Measurements from ENCODE around the gene FZD10. TPM values are rescaled to one million over a fixed set of nuclear protein-coding genes. Genes with fewer than 3 reads are reported as not detected.

FZD10 gene
- total RNA-seq, 2 experiments from 2014 or later: not detected

DNA sequence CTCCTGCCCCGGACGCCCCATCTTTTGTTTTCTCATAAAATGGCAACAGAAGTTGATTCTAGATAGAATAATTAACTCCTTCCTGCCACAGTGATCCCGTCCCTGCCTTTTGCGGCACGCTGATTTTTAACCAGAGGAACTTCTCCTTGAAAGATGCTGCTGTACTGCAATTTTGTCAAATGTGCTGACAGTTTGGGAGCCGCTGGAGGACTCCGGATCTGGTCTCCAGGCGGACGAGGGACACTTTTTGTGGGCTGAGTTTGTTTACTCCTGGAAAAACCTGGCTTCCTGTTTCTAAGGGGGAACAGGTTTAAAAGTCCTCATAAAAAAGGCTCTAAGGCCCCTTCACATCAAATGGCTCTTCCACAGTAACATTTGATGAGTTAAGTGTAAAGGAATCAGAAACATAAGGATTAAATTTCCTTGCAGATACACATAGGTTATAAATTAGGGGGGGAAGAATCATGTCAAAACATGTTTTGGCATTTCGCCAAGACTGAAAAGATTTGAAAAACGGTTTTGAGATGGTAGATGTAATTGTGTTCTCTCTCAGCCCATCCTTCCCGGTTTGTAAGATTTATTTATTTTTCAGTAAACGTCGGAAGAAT, 15.5 kb downstream of the FZD10 start:
- Mint-ChIP-seq H3K9me3 (peaks cover 9% of the 10 kb centered on the region), H3K4me1 (no peaks in the 10 kb centered on the region), H3K4me3 (no peak overlapping the region), H3K27me3 (peaks cover 55% of the 10 kb centered on the region), H3K36me3 (no peaks in the 10 kb centered on the region), H3K27ac (no peak overlapping the region)
- DNase-seq: no peak

DNA sequence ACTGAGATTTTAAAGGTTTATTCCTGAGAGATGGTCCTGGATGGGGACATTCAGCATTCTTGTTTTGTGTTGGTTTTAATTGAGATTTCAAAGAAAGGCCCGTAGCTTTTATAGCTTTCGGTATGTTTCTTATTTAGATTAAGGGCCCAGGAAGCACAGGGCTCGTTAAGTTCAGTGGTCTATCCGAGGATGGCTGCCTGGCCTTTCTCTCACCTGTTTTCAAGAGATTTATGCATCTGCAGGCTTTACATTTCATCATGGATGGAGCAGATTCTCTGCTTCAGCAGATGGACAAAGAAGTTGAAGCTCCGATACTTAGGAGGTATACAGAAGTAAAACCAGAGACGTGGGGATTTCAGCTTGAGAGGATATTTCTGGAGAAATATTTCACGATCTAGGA, 16.0 kb downstream of the FZD10 start:
- H3K36me3 Mint-ChIP-seq: no peaks in the 10 kb centered on the region
- peaks cover 10% of the 10 kb centered on the region for H3K9me3 Mint-ChIP-seq
- no peaks in the 10 kb centered on the region for H3K4me1 Mint-ChIP-seq
- DNase-seq: no peak
- H3K27ac Mint-ChIP-seq: no peak overlapping the region
- H3K27me3 Mint-ChIP-seq: peaks cover 52% of the 10 kb centered on the region
- H3K4me3 Mint-ChIP-seq: no peak overlapping the region

DNA sequence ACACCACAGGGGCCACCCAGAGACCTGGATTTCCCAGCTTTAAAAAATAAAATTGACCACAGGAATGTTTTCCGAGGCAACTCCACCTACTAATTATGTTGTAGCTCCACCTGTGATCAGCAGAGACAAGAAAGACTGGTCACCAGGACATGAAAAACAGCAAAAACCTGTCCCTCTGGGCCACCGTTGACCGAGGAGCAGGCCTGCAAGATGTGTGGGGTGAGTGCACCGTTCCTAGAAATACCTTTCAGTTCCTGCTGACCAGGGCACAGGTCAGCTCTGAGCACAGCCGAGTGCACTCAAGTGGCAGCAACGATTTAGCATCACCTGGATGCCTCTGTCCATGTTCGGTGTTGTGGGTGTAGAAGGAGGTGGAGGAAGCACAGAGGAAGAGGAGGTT, 16.9 kb downstream of the FZD10 start:
- H3K4me3 Mint-ChIP-seq: no peak overlapping the region
- no peak overlapping the region for H3K27ac Mint-ChIP-seq
- no peaks in the 10 kb centered on the region for H3K4me1 Mint-ChIP-seq
- no peak for DNase-seq
- H3K36me3 Mint-ChIP-seq: no peaks in the 10 kb centered on the region
- peaks cover 10% of the 10 kb centered on the region for H3K9me3 Mint-ChIP-seq
- H3K27me3 Mint-ChIP-seq: peaks cover 51% of the 10 kb centered on the region

DNA sequence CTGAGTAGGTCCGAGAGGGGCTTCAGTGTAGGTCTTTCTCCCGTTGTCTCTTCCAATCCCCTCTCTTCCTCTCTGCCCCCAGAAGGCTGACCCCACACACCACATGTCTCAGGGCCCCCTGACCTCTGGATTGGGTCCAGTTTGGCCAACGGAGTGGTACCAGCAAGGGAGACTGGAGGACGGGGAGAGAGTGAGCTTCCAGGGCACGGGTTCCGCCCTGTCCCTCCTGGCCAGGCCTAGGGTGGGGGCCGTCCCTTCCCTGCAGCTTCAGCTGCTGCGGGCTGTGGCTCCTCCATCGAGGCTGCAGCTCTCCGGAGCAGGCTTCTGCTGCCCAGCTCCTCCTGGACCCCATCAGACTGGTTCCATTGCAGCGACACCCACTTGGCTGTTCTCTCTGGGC, 17.4 kb downstream of the FZD10 start:
- H3K27me3 Mint-ChIP-seq: peaks cover 51% of the 10 kb centered on the region
- H3K27ac Mint-ChIP-seq: no peak overlapping the region
- H3K4me3 Mint-ChIP-seq: no peak overlapping the region
- no peaks in the 10 kb centered on the region for H3K4me1 Mint-ChIP-seq
- H3K9me3 Mint-ChIP-seq: peaks cover 10% of the 10 kb centered on the region
- DNase-seq: no peak
- H3K36me3 Mint-ChIP-seq: no peaks in the 10 kb centered on the region

DNA sequence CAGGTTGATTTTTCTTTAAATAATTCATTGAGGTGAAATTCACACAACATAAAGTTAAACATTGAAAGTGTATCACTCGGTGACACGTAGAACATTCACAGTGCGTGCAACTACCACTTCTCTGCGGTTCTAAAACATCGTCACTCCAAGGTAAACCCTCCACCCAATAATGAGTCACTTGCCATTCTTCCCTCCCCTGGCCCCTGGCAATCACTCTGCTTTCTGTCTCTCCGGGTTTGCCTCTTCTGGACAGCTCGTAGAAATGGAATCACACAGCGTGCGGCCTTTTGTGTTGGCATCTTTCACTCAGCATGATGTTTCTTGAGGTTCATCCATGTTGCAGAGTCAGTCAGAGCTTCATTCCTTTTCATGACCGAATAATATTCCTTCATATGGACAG, 18.9 kb downstream of the FZD10 start:
- H3K36me3 Mint-ChIP-seq: no peaks in the 10 kb centered on the region
- peaks cover 10% of the 10 kb centered on the region for H3K9me3 Mint-ChIP-seq
- no peak for DNase-seq
- no peak overlapping the region for H3K4me3 Mint-ChIP-seq
- H3K27ac Mint-ChIP-seq: no peak overlapping the region
- peaks cover 42% of the 10 kb centered on the region for H3K27me3 Mint-ChIP-seq
- no peaks in the 10 kb centered on the region for H3K4me1 Mint-ChIP-seq

DNA sequence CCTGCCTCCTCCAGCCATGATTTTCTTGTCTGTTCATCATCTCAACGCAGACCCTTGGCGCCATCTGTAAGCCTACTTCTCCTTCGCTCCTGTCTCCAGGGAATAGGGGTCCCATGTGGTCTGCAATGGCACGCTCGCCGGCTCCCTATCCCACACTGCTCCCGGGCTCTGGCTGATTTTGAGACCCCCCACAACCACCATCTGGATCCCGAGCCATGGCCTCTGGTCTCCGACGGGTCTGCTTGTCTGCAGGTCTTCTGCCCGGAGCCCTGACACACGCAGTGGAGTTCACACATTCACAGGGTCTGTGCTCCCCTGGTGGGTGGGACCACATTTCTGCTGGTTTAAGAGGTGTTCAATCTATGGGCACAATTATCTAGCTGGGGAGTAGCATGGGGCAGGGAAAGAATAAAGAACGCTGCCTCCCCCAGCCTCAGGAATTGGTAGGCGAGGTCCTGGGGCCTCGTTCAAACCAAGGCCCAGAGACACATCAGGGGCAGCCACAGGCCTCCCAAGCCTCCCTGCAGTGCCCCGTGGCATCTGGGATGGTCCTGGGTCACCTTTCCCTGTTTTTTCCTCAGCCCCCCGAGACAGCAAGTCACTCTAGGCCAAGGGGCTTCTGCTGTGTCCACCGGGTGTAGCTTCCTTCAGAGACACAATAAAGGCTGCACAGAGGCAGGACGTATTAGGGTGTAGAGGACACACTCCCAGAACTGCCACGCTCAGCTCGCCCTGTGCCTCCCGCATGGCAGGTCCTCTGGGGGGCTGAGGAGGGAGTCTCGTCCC, 21.5 kb downstream of the FZD10 start:
- Mint-ChIP-seq H3K4me3 (no peak overlapping the region), H3K36me3 (no peaks in the 10 kb centered on the region), H3K27me3 (peaks cover 35% of the 10 kb centered on the region), H3K27ac (no peak overlapping the region), H3K4me1 (no peaks in the 10 kb centered on the region), H3K9me3 (peaks cover 10% of the 10 kb centered on the region)
- no peak for DNase-seq

DNA sequence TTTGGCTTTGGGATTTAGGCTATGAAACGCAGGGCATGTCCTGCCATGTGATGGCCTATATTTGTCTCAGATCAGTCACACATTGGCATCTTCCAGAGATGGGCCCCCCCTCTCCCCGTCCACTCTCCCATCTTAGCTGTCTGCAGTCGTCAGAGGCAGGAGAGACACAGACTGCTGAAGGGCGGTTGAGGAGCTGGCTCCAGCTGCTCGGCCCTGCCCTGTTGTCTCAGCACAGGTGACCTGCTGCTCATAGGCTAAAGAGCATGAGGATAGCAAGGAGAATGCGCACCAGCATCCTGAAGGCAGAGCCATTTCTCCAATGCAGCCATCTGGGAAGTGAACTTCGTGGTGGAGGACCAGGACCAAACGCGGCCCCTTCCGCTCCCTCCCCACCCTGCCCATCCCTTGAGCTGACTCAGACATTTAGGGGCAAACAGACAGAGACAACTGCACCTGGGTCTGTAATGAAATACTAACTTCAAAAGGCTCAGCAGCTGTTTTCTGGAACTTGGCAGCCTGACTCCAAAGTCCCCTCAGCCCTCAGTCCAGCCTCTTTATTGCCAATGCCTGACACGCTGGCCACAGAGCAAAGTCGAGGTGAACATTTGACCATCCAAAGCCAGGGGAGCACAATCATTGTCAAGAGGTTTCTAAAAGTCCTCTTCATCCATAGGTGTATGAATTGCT, 22.3 kb downstream of the FZD10 start:
- H3K4me1 Mint-ChIP-seq: no peaks in the 10 kb centered on the region
- peaks cover 10% of the 10 kb centered on the region for H3K9me3 Mint-ChIP-seq
- no peaks in the 10 kb centered on the region for H3K36me3 Mint-ChIP-seq
- DNase-seq: no peak
- peaks cover 31% of the 10 kb centered on the region for H3K27me3 Mint-ChIP-seq
- no peak overlapping the region for H3K27ac Mint-ChIP-seq
- no peak overlapping the region for H3K4me3 Mint-ChIP-seq

DNA sequence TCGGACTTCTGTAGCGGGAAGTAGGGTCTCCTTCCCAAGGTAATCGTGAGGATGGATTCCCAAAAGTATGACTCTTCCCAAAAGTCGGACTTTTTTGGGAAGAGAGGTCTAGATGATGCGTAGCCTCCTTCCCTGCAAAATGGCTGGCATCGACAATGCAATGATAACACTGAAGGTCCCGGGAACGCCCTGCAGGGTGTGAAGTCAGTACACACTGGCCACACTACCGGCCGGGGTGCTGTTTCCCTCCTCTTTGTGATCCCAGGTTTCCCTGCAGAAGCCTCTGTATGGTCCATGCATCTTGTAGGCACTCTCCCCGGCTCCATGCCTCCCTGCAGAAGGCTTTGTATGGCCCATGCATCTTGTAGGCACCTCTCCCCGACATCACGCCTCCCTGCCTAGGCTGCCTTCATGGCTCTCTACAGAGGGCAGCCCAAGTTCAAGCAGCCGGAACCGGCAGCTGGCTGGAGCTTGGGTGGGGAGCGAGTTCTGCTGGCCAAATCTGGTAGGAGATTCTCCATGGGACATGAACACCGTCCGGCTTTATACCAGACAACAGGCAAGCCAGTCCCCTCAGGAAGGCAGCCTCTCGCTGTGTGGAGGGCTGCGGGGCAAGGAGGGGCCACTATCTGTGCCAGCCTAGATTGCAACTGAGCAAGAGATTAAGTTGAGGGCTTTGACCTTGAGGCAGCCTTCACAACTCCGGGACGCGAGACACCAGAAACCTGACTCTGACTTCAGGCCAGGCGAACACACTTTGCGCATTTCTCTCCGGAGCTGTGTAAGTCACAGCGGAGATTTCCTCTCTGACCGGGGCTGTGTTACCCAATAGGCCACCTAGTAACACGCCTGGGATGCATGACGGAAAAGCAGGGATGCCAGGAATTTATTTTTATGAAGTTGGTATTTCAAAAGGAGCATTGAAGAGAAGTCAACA, 23.5 kb downstream of the FZD10 start:
- H3K4me1 Mint-ChIP-seq: no peaks in the 10 kb centered on the region
- H3K27me3 Mint-ChIP-seq: peaks cover 26% of the 10 kb centered on the region
- H3K9me3 Mint-ChIP-seq: peaks cover 10% of the 10 kb centered on the region
- H3K27ac Mint-ChIP-seq: no peak overlapping the region
- no peaks in the 10 kb centered on the region for H3K36me3 Mint-ChIP-seq
- H3K4me3 Mint-ChIP-seq: no peak overlapping the region
- no peak for DNase-seq

DNA sequence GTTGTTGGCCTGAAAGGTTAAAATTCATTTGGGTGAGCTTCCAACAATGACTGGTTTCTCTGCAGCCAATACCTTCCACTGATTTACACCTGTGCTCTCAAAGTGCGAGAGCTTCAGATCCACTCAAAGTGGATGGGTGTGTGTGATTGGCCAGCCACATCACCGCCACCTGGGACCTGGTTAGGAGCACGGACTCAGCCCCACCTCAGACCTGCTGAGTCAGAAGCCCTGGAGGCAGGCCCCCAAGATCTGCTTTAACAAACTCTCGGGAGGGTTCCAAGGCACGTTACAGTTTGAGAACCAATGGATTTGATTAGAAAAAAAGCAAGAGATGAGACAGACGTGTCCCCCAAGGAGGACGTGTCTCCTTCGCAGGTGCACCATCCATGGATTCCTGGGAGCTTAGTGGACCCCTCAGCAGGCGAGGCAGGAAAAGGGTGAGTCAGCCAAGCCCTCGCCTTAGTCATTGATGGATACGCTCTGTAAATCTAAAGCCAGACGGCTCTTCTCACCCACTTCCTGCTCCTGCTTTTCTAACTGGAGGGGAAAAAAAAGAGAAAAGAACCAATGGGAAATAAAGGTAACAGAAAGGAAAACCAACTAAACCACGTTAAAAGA, 24.5 kb downstream of the FZD10 start:
- Mint-ChIP-seq H3K4me1 (no peaks in the 10 kb centered on the region), H3K4me3 (no peak overlapping the region), H3K9me3 (peaks cover 8% of the 10 kb centered on the region), H3K27me3 (peaks cover 21% of the 10 kb centered on the region), H3K27ac (no peak overlapping the region), H3K36me3 (no peaks in the 10 kb centered on the region)
- no peak for DNase-seq

DNA sequence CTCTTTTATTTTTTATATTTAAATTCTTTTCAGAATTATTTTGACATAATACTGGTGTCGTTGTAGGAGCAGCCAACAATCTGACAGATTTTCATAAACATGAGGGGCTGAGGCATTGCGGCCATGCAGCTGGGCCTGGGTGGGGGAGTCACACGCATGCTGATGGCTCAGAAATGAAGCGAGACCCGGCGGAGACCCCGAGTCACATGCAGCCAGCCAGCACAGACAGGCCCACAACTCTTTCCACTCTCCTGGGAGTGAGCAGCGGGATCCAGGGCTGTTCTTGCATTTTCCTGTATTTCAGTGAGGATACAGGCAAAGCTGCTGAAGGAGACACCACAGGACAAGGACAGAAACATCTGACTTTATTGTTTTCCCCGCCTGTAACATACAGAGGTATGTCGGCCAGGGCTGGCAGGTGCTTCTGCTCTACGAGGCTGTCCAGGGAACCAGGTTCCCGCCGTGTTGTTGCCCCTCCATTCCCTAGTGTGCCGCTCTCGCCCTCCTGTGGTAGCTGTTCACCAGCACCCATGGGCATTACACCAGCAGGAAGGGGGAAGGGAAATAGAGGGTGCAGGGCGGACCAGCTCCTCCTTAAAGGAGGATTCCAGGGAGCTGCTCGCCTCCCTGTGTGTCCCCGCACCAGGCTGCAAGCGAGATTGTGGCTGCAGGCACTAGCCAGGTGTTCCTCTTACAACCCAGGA, 30.5 kb downstream of the FZD10 start:
- no peaks in the 10 kb centered on the region for H3K36me3 Mint-ChIP-seq
- no peak overlapping the region for H3K27ac Mint-ChIP-seq
- peaks cover 10% of the 10 kb centered on the region for H3K27me3 Mint-ChIP-seq
- no peaks in the 10 kb centered on the region for H3K4me1 Mint-ChIP-seq
- DNase-seq: no peak
- H3K4me3 Mint-ChIP-seq: no peak overlapping the region
- no peaks in the 10 kb centered on the region for H3K9me3 Mint-ChIP-seq

DNA sequence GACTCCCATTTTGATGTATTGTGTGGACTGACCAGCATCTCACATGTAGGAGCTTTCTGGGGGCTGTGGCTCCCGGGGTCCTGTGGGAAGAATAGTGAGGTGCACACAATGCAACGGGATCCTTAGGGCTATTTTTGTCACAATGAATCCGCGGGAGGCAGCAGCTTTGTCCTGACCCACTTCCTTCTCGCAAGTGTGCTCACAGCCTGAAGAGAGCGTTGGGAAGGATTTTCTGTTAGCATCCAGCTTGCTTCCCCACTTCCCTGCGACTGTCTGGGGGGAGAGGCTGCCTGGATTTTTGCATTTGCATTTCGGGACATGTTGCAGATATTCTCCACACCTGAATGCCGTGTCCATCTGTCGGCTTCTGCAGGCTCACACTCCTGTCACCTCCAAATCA, 31.9 kb downstream of the FZD10 start:
- H3K4me3 Mint-ChIP-seq: no peak overlapping the region
- no peaks in the 10 kb centered on the region for H3K27me3 Mint-ChIP-seq
- H3K4me1 Mint-ChIP-seq: no peaks in the 10 kb centered on the region
- H3K27ac Mint-ChIP-seq: no peak overlapping the region
- H3K36me3 Mint-ChIP-seq: no peaks in the 10 kb centered on the region
- DNase-seq: no peak
- H3K9me3 Mint-ChIP-seq: no peaks in the 10 kb centered on the region

DNA sequence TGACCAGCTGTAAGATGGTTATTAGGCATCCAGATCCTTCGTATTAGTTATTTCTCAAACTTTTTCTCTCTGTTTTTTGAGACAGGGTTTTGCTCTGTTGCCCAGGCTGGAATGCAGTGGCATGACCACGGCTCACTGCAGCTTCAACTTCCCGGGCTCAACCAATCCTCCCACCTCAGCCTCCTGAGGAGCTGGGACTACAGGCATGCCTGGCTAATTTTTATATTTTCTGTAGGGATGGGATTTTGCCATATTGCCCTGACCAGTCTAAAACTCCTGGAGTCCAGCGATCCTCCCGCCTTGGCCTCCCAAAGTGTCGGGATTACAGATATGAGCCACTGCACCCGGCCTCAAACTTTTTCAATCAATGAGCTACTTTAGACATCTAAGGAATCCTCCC, 33.1 kb downstream of the FZD10 start:
- no peaks in the 10 kb centered on the region for H3K4me1 Mint-ChIP-seq

DNA sequence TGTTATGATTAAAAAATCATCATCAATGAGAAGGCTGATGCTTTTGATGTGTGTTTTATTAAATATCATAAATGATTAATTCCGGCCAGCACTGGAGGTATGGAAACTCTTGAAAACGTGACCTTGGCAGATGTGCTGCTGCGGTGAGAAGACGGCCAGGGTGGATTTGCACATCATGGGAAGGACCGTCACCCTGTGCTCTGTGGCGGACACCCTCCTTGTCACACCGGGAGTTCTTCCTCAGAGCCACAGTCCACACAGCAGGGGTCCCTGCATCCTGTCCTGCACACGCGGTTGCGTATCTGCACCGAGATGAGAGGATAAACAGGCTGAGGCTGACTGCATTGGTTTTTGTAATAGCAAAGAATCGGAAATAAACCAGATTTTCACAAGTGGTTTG, 33.5 kb downstream of the FZD10 start:
- Mint-ChIP-seq H3K27me3 (peaks cover 1% of the 10 kb centered on the region), H3K27ac (no peak overlapping the region), H3K4me1 (no peaks in the 10 kb centered on the region), H3K9me3 (no peaks in the 10 kb centered on the region), H3K36me3 (no peaks in the 10 kb centered on the region), H3K4me3 (no peak overlapping the region)
- no peak for DNase-seq

More for the DNA sequence above, 33.1 kb downstream of the FZD10 start:
- no peak for DNase-seq
- Mint-ChIP-seq H3K4me3 (no peak overlapping the region), H3K36me3 (no peaks in the 10 kb centered on the region), H3K27ac (no peak overlapping the region), H3K27me3 (no peaks in the 10 kb centered on the region), H3K9me3 (no peaks in the 10 kb centered on the region)

DNA sequence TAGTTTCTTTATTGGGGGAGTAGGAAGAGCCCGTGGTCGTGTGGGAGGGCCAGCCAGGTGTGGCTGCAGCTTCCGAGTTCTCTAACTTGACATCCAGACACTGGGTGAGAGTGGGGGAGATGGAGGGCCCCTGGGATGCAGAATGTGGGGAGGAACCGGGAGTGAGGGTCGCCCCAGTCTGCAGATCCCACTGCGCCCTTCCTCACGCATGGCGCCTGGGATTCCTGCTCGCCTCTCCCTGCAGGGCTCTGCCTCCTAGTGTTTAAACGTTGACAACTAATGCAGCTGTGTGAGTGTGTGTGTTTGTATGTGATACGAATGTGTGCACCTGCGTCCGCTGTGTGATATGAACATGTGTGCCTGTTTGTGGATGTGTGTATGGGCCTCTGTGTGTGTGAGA, 34.6 kb downstream of the FZD10 start:
- Mint-ChIP-seq H3K36me3 (no peaks in the 10 kb centered on the region), H3K4me1 (no peaks in the 10 kb centered on the region), H3K27ac (no peak overlapping the region), H3K4me3 (no peak overlapping the region), H3K27me3 (peaks cover 4% of the 10 kb centered on the region), H3K9me3 (no peaks in the 10 kb centered on the region)
- no peak for DNase-seq

Measured in activated naive CD8-positive, alpha-beta T cell treated with anti-CD3 and anti-CD28 coated beads for 36 hours (primary cell).